HEK293 (cell line): ENCODE measurements around the gene EGFL8.

ENCODE experiments used
- BCL6B ChIP-seq: fragments of 450-650 bp; formaldehyde crosslinking; IDR thresholded peaks from 2 replicates; pipeline ENCODE4 v1.5.1; 2017; ENCODE audit warnings: missing biosample characterization, missing genetic modification characterization
- EGR2 ChIP-seq: fragments of 450-650 bp; formaldehyde crosslinking; IDR thresholded peaks from 2 replicates; pipeline ENCODE4 v1.5.1; 2016; ENCODE audit warnings: low read depth, missing biosample characterization, missing genetic modification characterization
- GLIS2 ChIP-seq: fragments of 450-650 bp; formaldehyde crosslinking; IDR thresholded peaks from 2 replicates; pipeline ENCODE4 v1.5.1; 2016; ENCODE audit warnings: missing biosample characterization, missing genetic modification characterization
- KLF10 ChIP-seq: fragments of 450-650 bp; IDR thresholded peaks from 2 replicates; pipeline ENCODE4 v1.5.1; 2018; ENCODE audit warnings: missing biosample characterization, mild to moderate bottlenecking, missing genetic modification characterization
- KLF8 ChIP-seq: fragments of 450-650 bp; formaldehyde crosslinking; IDR thresholded peaks from 2 replicates; pipeline ENCODE4 v1.5.1; 2016; ENCODE audit warnings: missing biosample characterization, missing genetic modification characterization
- REPIN1 ChIP-seq: fragments of 450-650 bp; formaldehyde crosslinking; IDR thresholded peaks from 2 replicates; pipeline ENCODE4 v1.5.1; 2017; ENCODE audit warnings: missing biosample characterization, missing genetic modification characterization, low read depth
- ZBTB10 ChIP-seq: fragments of 450-650 bp; formaldehyde crosslinking; IDR thresholded peaks from 2 replicates; pipeline ENCODE4 v1.5.1; 2016; ENCODE audit warnings: missing biosample characterization, missing genetic modification characterization
- ZBTB17 ChIP-seq: fragments of 450-650 bp; formaldehyde crosslinking; IDR thresholded peaks from 2 replicates; pipeline ENCODE4 v1.5.1; 2016; ENCODE audit warnings: missing biosample characterization, missing genetic modification characterization
- ZBTB21 ChIP-seq: fragments of 450-650 bp; formaldehyde crosslinking; IDR thresholded peaks from 2 replicates; pipeline ENCODE4 v1.5.1; 2017; ENCODE audit warnings: missing biosample characterization, missing genetic modification characterization
- ZBTB49 ChIP-seq: fragments of 450-650 bp; formaldehyde crosslinking; IDR thresholded peaks from 2 replicates; pipeline ENCODE4 v1.5.1; 2016; ENCODE audit warnings: missing biosample characterization, missing genetic modification characterization, low read depth
- ZNF146 ChIP-seq: fragments of 450-650 bp; formaldehyde crosslinking; IDR thresholded peaks from 2 replicates; pipeline ENCODE4 v1.5.1; 2016; ENCODE audit warnings: missing biosample characterization, missing genetic modification characterization
- ZNF174 ChIP-seq: fragments of 450-650 bp; formaldehyde crosslinking; IDR thresholded peaks from 2 replicates; pipeline ENCODE4 v1.5.0; 2017; ENCODE audit warnings: missing biosample characterization, mild to moderate bottlenecking, missing genetic modification characterization
- ZNF184 ChIP-seq: fragments of 450-650 bp; IDR thresholded peaks from 2 replicates; pipeline ENCODE4 v1.5.1; 2018; ENCODE audit warnings: missing biosample characterization, mild to moderate bottlenecking, missing genetic modification characterization
- ZNF202 ChIP-seq: fragments of 450-650 bp; formaldehyde crosslinking; IDR thresholded peaks from 2 replicates; pipeline ENCODE4 v1.5.1; 2016; ENCODE audit warnings: missing biosample characterization, missing genetic modification characterization, borderline replicate concordance
- ZNF239 ChIP-seq: fragments of 450-650 bp; formaldehyde crosslinking; IDR thresholded peaks from 2 replicates; pipeline ENCODE4 v1.5.1; 2016; ENCODE audit warnings: missing biosample characterization, missing genetic modification characterization
- ZNF302 ChIP-seq: fragments of 450-650 bp; formaldehyde crosslinking; IDR thresholded peaks from 2 replicates; pipeline ENCODE4 v1.5.1; 2016; ENCODE audit warnings: missing biosample characterization, missing genetic modification characterization, low read depth
- ZNF335 ChIP-seq: fragments of 450-650 bp; formaldehyde crosslinking; conservative IDR thresholded peaks from 2 replicates; pipeline ENCODE4 v1.5.1; 2016; ENCODE audit warnings: missing biosample characterization, missing genetic modification characterization
- ZNF366 ChIP-seq: fragments of 450-650 bp; formaldehyde crosslinking; conservative IDR thresholded peaks from 2 replicates; pipeline ENCODE4 v1.5.1; 2016; ENCODE audit warnings: missing biosample characterization, missing genetic modification characterization
- ZNF37A ChIP-seq: fragments of 450-650 bp; IDR thresholded peaks from 2 replicates; pipeline ENCODE4 v1.5.1; 2018; ENCODE audit warnings: missing biosample characterization, missing genetic modification characterization
- ZNF510 ChIP-seq: fragments of 450-650 bp; formaldehyde crosslinking; IDR thresholded peaks from 2 replicates; pipeline ENCODE4 v1.5.1; 2018; ENCODE audit warnings: mild to moderate bottlenecking, missing genetic modification characterization, missing biosample characterization; ENCODE audit not compliant: insufficient replicate concordance
- ZNF571 ChIP-seq: fragments of 450-650 bp; formaldehyde crosslinking; IDR thresholded peaks from 2 replicates; pipeline ENCODE4 v1.5.0; 2017; ENCODE audit warnings: missing biosample characterization, missing genetic modification characterization
- ZNF580 ChIP-seq: fragments of 450-650 bp; formaldehyde crosslinking; IDR thresholded peaks from 2 replicates; pipeline ENCODE4 v1.5.1; 2016; ENCODE audit warnings: missing biosample characterization, missing genetic modification characterization
- ZNF585B ChIP-seq: fragments of 450-650 bp; formaldehyde crosslinking; IDR thresholded peaks from 2 replicates; pipeline ENCODE4 v1.5.1; 2016; ENCODE audit warnings: missing biosample characterization, missing genetic modification characterization
- ZNF623 ChIP-seq: fragments of 450-650 bp; formaldehyde crosslinking; IDR thresholded peaks from 2 replicates; pipeline ENCODE4 v1.5.1; 2016; ENCODE audit warnings: missing biosample characterization, missing genetic modification characterization
- ZNF645 ChIP-seq: fragments of 450-650 bp; formaldehyde crosslinking; IDR thresholded peaks from 2 replicates; pipeline ENCODE4; 2016; ENCODE audit warnings: missing biosample characterization, missing genetic modification characterization
- ZNF664 ChIP-seq: fragments of 450-650 bp; formaldehyde crosslinking; IDR thresholded peaks from 2 replicates; pipeline ENCODE4 v1.5.1; 2016; ENCODE audit warnings: missing biosample characterization, missing genetic modification characterization
- ZNF707 ChIP-seq: fragments of 450-650 bp; formaldehyde crosslinking; IDR thresholded peaks from 2 replicates; pipeline ENCODE4 v1.5.1; 2016; ENCODE audit warnings: missing biosample characterization, missing genetic modification characterization
- ZNF792 ChIP-seq: fragments of 450-650 bp; formaldehyde crosslinking; IDR thresholded peaks from 2 replicates; pipeline ENCODE4 v1.5.1; 2016; ENCODE audit warnings: missing biosample characterization, missing genetic modification characterization
- ZNF830 ChIP-seq: fragments of 450-650 bp; IDR thresholded peaks from 2 replicates; pipeline ENCODE4 v1.5.0; 2018; ENCODE audit warnings: missing biosample characterization, missing genetic modification characterization, low read depth, mild to moderate bottlenecking, moderate library complexity
- ZSCAN16 ChIP-seq: fragments of 450-650 bp; formaldehyde crosslinking; IDR thresholded peaks from 2 replicates; pipeline ENCODE4 v1.5.1; 2016; ENCODE audit warnings: missing biosample characterization, missing genetic modification characterization
- ZSCAN4 ChIP-seq: fragments of 450-650 bp; formaldehyde crosslinking; IDR thresholded peaks from 2 replicates; pipeline ENCODE4 v1.5.1; 2017; ENCODE audit warnings: missing biosample characterization, missing genetic modification characterization

EGFL8 gene

GRCh38 chr6:32153564-32154513 lies 10.6 kb upstream of the EGFL8 start, which contains the start of gene PPT2 (continued):
- TF ChIP-seq BCL6B (tag by site-specific recombination) (no peak), REPIN1 (0 out of 2 replicates have a peak, but pooled peaks have one; percentile 18), ZNF830 (tag by site-specific recombination) (no peak), ZNF580 (tag by site-specific recombination) (peak; percentile 34; the same call in 1 of the 2 replicates), ZNF239 (tag by site-specific recombination) (no peak), ZNF585B (tag by site-specific recombination) (no peak), ZNF366 (tag by site-specific recombination) (peak; percentile 61), ZNF302 (no peak), ZSCAN16 (tag by site-specific recombination) (peak; percentile 39; the same call in 1 of the 2 replicates), ZNF184 (0 out of 2 replicates have a peak, but pooled peaks have one; percentile 8), ZBTB10 (tag by site-specific recombination) (peak; percentile 6), ZNF174 (tag by site-specific recombination) (no peak), KLF10 (tag by site-specific recombination) (0 out of 2 replicates have a peak, but pooled peaks have one; percentile 56), ZNF623 (tag by site-specific recombination) (no peak; the same call in 1 of the 2 replicates), ZBTB17 (tag by site-specific recombination) (peak; percentile 92), EGR2 (peak; percentile 81), ZNF146 (tag by site-specific recombination) (peak; percentile 28; the same call in 1 of the 2 replicates), ZNF202 (tag by site-specific recombination) (no peak), ZBTB49 (no peak), ZNF37A (no peak), ZNF664 (tag by site-specific recombination) (no peak), GLIS2 (tag by site-specific recombination) (peak; percentile 25), ZNF792 (tag by site-specific recombination) (no peak), ZNF335 (peak; percentile 83), ZBTB21 (tag by site-specific recombination) (peak; percentile 80), ZNF571 (no peak), ZNF645 (tag by site-specific recombination) (no peak), ZNF707 (tag by site-specific recombination) (no peak), ZSCAN4 (tag by site-specific recombination) (0 out of 2 replicates have a peak, but pooled peaks have one; percentile 27), KLF8 (tag by site-specific recombination) (peak; percentile 74), ZNF510 (tag by site-specific recombination) (no peak)
